Kidney (tissue), 14 donors: Measurements from ENCODE around the gene FLT4. TPM values are rescaled to one million over a fixed set of nuclear protein-coding genes. Genes with fewer than 3 reads are reported as not detected.
A peak's percentile ranks its signal among the peaks of the same experiment; 100 is the strongest.

Experiments
- DNase-seq, 5 donors: peaks; one replicate each; pipeline ENCODE4 v3.0.0-alpha.2; 2013 to 2020
- FAIRE-seq: peaks from 2 replicates; lab custom pipeline; 2012; peaks lifted over from hg19 to GRCh38; lab: Jason Lieb, UNC
- H3K27ac ChIP-seq, 2 donors: one replicate each; pipeline ENCODE4 v1.7.0; 2013; ENCODE audit warnings: low read depth in 2 of 2, low read length in 2 of 2, inconsistent platforms in 1 of 2
- H3K27me3 ChIP-seq: one replicate; pipeline ENCODE4 v1.7.1; 2013; ENCODE audit warnings: low read length, inconsistent platforms; ENCODE audit not compliant: control insufficient read depth, insufficient read depth
- H3K36me3 ChIP-seq, 3 donors: one replicate each; pipeline versions ENCODE4 v1.7.0 to v1.7.1; 2013; ENCODE audit warnings: low read length in 3 of 3, control low read depth in 1 of 3, inconsistent platforms in 1 of 3; ENCODE audit not compliant: insufficient read depth in 3 of 3, control insufficient read depth in 2 of 3
- H3K4me1 ChIP-seq, 3 donors: one replicate each; pipeline versions ENCODE4 v1.7.0 to v1.7.1; 2013; ENCODE audit warnings: low read length in 3 of 3, inconsistent platforms in 1 of 3, low read depth in 1 of 3; ENCODE audit not compliant: control insufficient read depth in 2 of 3, insufficient read depth in 2 of 3
- H3K4me3 ChIP-seq, 3 donors: one replicate each; pipeline versions ENCODE4 v1.7.0 to v1.8.1; 2013; ENCODE audit warnings: low read length in 3 of 3, control low read depth in 1 of 3, inconsistent platforms in 1 of 3
- H3K9ac ChIP-seq, 3 donors: one replicate each; pipeline versions ENCODE4 v1.7.0 to v1.7.1; 2013; ENCODE audit warnings: low read length in 3 of 3, control low read depth in 1 of 3, inconsistent platforms in 1 of 3
- H3K9me3 ChIP-seq, 3 donors: one replicate each; pipeline versions ENCODE4 v1.7.0 to v1.7.1; 2013; ENCODE audit warnings: low read length in 3 of 3, control low read depth in 1 of 3, inconsistent platforms in 1 of 3; ENCODE audit not compliant: control insufficient read depth in 2 of 3, insufficient read depth in 1 of 3
- CTCF ChIP-seq: IDR thresholded peaks from 3 replicates; pipeline ENCODE4 v1.5.1; 2012; ENCODE audit warnings: mild to moderate bottlenecking, moderate library complexity, borderline replicate concordance; ENCODE audit not compliant: insufficient read depth; ENCODE audit errors: extremely low read depth
- intact Hi-C: fragments of 100-400 bp; cut with DNase I; formaldehyde crosslinking; loops from one replicate; pipeline ENCODE4 v1.11.1; 2022
- polyA plus RNA-seq: library from polyadenylated mRNA; stranded (reverse); fragments of 350-450 nt; fragmentation: Illumina TruSeq; extraction: RNeasy Lipid Tissue Mini Kit (QIAGEN cat#74804); gene quantifications from one replicate; pipeline ENCODE4 v1.2.3, GENCODE V29; 2014; ENCODE audit warnings: low read depth, low replicate concordance; ENCODE audit not compliant: insufficient read depth
- total RNA-seq: library from RNA; stranded (reverse); fragmentation: NEBNext Ultra II Directional; extraction: Animal tissue kit (Norgen Biotek cat#: 25700); gene quantifications from one replicate; pipeline ENCODE4 v1.2.1, GENCODE V29; 2021
- donor health status: control.
- donor health status: control.
- donor health status: control.
- donor health status: control.
- donor health status: control.
- donor health status: DM: yes; HTN: yes; CAD: no.
- donor health status: Normal renal cell carcinoma (clear cell type).

Gene FLT4
- total and polyA plus RNA-seq, 2 donors from 2014 or later, result 6.9 to 29.4 TPM

GRCh38 chr5:180668835-180669596 is 19.6 kb upstream of the FLT4 start:
- Histone ChIP-seq H3K4me1 (no peaks in the 10 kb centered on the region), H3K36me3 (no peaks in the 10 kb centered on the region), H3K9me3 (no peaks in the 10 kb centered on the region), H3K27ac (no peak overlapping the region), H3K4me3 (no peak overlapping the region), H3K27me3 (peaks cover 3% of the 10 kb centered on the region), H3K9ac (no peak overlapping the region)
- intact Hi-C loops, result no loop called here
- DNase-seq (peak in 1 of 5 donors; percentile 18), FAIRE-seq (no peak)
- TF ChIP-seq CTCF, result no peak

GRCh38 chr5:180666812-180667211 is 17.4 kb upstream of the FLT4 start:
- intact Hi-C loops, result no loop called here
- FAIRE-seq, result no peak

GRCh38 chr5:180665682-180666404 is 16.4 kb upstream of the FLT4 start:
- no peak for TF ChIP-seq CTCF
- Histone ChIP-seq H3K9ac (no peak overlapping the region), H3K9me3 (no peaks in the 10 kb centered on the region), H3K4me1 (no peaks in the 10 kb centered on the region), H3K27ac (no peak overlapping the region), H3K36me3 (no peaks in the 10 kb centered on the region), H3K4me3 (no peak overlapping the region), H3K27me3 (no peaks in the 10 kb centered on the region)
- FAIRE-seq (no peak), DNase-seq (no peak)
- intact Hi-C loops, result no loop called here

More at GRCh38 chr5:180666812-180667211, 17.4 kb upstream of the FLT4 start:
- no peak for TF ChIP-seq CTCF
- Histone ChIP-seq H3K4me1 (no peaks in the 10 kb centered on the region), H3K9me3 (no peaks in the 10 kb centered on the region), H3K27ac (no peak overlapping the region), H3K27me3 (no peaks in the 10 kb centered on the region), H3K36me3 (no peaks in the 10 kb centered on the region), H3K9ac (no peak overlapping the region), H3K4me3 (no peak overlapping the region)
- no peak for DNase-seq
